ENCODE data around the gene JAZF1. TPM values are rescaled to one million over a fixed set of nuclear protein-coding genes. Genes with fewer than 3 reads are reported as not detected.

Gene JAZF1
- total and polyA plus RNA-seq, 2 of the 4 experiments (the other 2 are of a cell fraction) = 8.4 to 10.5 TPM

- BruUV-seq (replicated peaks) = no TSS peak
- in situ Hi-C loops (cut with MboI; ENCODE audit: low sequenced_read_pairs) = loop anchor here (25.0 kb wide), 1 partner anchor 226 kb away; no protein-coding TSS in a partner anchor
- CTCF ChIA-PET = interaction anchor here (1.0 to 1.1 kb wide), 2 partner anchors 16 to 43 kb away, joined by 3 to 4 read pairs; no protein-coding TSS in a partner anchor
- no peak overlapping the region for H3K18ac ChIP-seq (ENCODE audit: low read depth, low read length)
- TF ChIP-seq RCOR1 (IDR thresholded peaks at IDR 0.05; ENCODE audit: insufficient replicate concordance, low read length) (no peak), CEBPB (IDR thresholded peaks at IDR 0.05; ENCODE audit: low read depth, low read length) (no peak), FOS (IDR thresholded peaks at IDR 0.05; ENCODE audit: low read depth, low read length) (no peak), NFE2L2 (IDR thresholded peaks at IDR 0.05; ENCODE audit: low read depth, low read length) (no peak), CTCF (conservative IDR thresholded peaks at IDR 0.05; ENCODE audit: low read depth, low read length) (no peak), MAZ (IDR thresholded peaks at IDR 0.05; ENCODE audit: borderline replicate concordance, low read depth, low read length) (no peak), RAD21 (IDR thresholded peaks at IDR 0.05; ENCODE audit: low read length) (no peak), POLR2A (IDR thresholded peaks at IDR 0.05; ENCODE audit: low read depth, low read length) (no peak), CHD1 (IDR thresholded peaks at IDR 0.05; ENCODE audit: low read depth, low read length) (no peak), MAFK (IDR thresholded peaks at IDR 0.05; ENCODE audit: low read depth, low read length) (no peak), ELK1 (IDR thresholded peaks at IDR 0.05; ENCODE audit: borderline replicate concordance, low read depth, low read length) (no peak), USF2 (IDR thresholded peaks at IDR 0.05; ENCODE audit: low read depth, low read length) (no peak), MXI1 (IDR thresholded peaks at IDR 0.05; ENCODE audit: borderline replicate concordance, low read depth, low read length) (no peak), SMC3 (IDR thresholded peaks at IDR 0.05; ENCODE audit: low read depth, low read length) (no peak), BHLHE40 (IDR thresholded peaks at IDR 0.05; ENCODE audit: low read depth, low read length) (no peak), RFX5 (IDR thresholded peaks at IDR 0.05; ENCODE audit: low read depth, low read length) (no peak)
- H4K8ac ChIP-seq (ENCODE audit: low read depth in 2 of 2, low read length in 2 of 2) = no peak overlapping the region
- no peaks in the 10 kb centered on the region for H3K27me3 ChIP-seq (ENCODE audit: control insufficient read depth, insufficient read depth, low read length)
- H2BK20ac ChIP-seq (ENCODE audit: low read depth, low read length) = no peak overlapping the region
- intact Hi-C loops (cut with micrococcal nuclease) = no loop called here
- H3K9me1 ChIP-seq (ENCODE audit: insufficient read depth, low read length) = peaks cover 6% of the 10 kb centered on the region
- H3K9me3 ChIP-seq (ENCODE audit: control insufficient read depth, insufficient read depth, low read length) = no peaks in the 10 kb centered on the region
- DNase-seq (no peak), ATAC-seq (ENCODE audit: low read depth) (no peak)
- 0 out of 2 replicates have a peak, but pooled peaks cover 2% of the 10 kb centered on the region for H3K36me3 ChIP-seq (ENCODE audit: control insufficient read depth, insufficient read depth, low read length)
- dilution Hi-C loops (cut with HindIII; ENCODE audit: low sequenced_read_pairs, unreplicated experiment) = no loop called here
- no peak overlapping the region for H3K23ac ChIP-seq (ENCODE audit: low read depth, low read length)
- H2BK5ac ChIP-seq (ENCODE audit: low read depth, low read length, poor library complexity, severe bottlenecking) = no peak overlapping the region
- WGBS, 2 experiments (ENCODE audit: extremely low coverage in 2 of 2, insufficient read length in 1 of 2) = 100% methylated on average over 1 of the region's 5 CpGs; no CpG with 5 or more reads in 1 of the 2 experiments
- H3K4me2 ChIP-seq (ENCODE audit: low read depth, low read length) = no peak overlapping the region
- no peak overlapping the region for H4K91ac ChIP-seq (ENCODE audit: insufficient read depth, low read depth, low read length)
- no peak overlapping the region for H3K4me3 ChIP-seq (ENCODE audit: insufficient read depth, low read depth, low read length)
- H2AK5ac ChIP-seq (ENCODE audit: low read depth, low read length) = no peak overlapping the region
- H3K9ac ChIP-seq (ENCODE audit: low read depth, low read length) = no peak overlapping the region
- H3K79me1 ChIP-seq (ENCODE audit: low read depth in 1 of 2, low read length in 2 of 2) = peaks cover 9 to 41% of the 10 kb centered on the region in 2 experiments
- no peak overlapping the region for H2AFZ ChIP-seq (replicated peaks; ENCODE audit: low read length, poor library complexity)
- no peak overlapping the region for H2AK9ac ChIP-seq (replicated peaks; ENCODE audit: low read depth, low read length, poor library complexity)
- H3K27ac ChIP-seq (ENCODE audit: insufficient read depth, low read length) = no peak overlapping the region
- no peak overlapping the region for H3K4ac ChIP-seq (ENCODE audit: low read depth, low read length)
- no peak overlapping the region for H2BK120ac ChIP-seq (ENCODE audit: low read depth, low read length)
- no peak overlapping the region for H2BK15ac ChIP-seq (ENCODE audit: low read depth, low read length)
- H4K5ac ChIP-seq (ENCODE audit: low read depth, low read length) = no peak overlapping the region
- POLR2A ChIA-PET (ENCODE audit: unreplicated experiment) = no interaction called here
- peaks cover 8% of the 10 kb centered on the region for H3K4me1 ChIP-seq (ENCODE audit: control insufficient read depth, insufficient read depth, low read length)
- no peak overlapping the region for H3K56ac ChIP-seq (ENCODE audit: extremely low read depth, insufficient read depth, low read length)
- H4K20me1 ChIP-seq (ENCODE audit: insufficient read depth, low read length) = peaks cover 6% of the 10 kb centered on the region; the same call in 1 of the 2 replicates
- no peak overlapping the region for H3K14ac ChIP-seq (replicated peaks; ENCODE audit: low read depth, low read length)
These were observed 167.2 kb downstream of the JAZF1 start for GRCh38 chr7:28013441-28013840.

All from IMR-90 (cell line).